ENCODE results near the gene STAU1. TPM values are rescaled to one million over a fixed set of nuclear protein-coding genes. Genes with fewer than 3 reads are reported as not detected.
"Not testable (repeated sequence)": the region's sequence is repeated elsewhere in the genome, so short reads cannot be mapped to it uniquely, and the experiment has no call there.

Gene STAU1
- total and polyA plus RNA-seq, 2 experiments from 2014 or later = 59.4 to 78.2 TPM

DNA sequence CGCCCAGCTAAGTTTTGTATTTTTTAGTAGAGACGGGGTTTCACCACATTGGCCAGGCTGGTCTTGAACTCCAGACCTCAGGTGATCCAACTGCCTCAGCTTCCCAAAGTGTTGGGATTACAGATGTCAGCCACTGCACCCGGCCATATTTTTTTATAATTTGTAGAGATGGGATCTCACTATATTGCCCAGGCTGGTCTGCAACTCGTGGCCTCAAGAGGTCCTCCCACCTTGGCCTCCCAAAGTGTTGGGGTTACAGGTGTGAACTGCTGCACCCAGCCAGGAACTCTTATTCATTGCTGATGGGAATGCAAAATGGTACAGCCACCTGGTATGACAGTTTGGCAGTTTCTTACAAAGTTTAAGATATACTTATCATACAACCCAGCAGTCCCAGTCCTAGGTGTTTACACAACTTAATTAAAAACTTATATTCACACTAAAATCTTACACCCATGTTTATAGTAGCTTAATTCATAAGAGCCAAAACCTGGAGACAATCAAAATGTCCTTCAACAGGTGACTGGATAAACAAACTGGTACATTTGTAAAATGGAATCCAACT is 11.7 kb upstream of the STAU1 start:
- no peaks in the 10 kb centered on the region for H3K27me3 ChIP-seq (replicated peaks; ENCODE audit: insufficient read depth)
- H3K4me2 ChIP-seq (ENCODE audit: unreplicated experiment) = no peak overlapping the region
- H2AFZ ChIP-seq = no peak overlapping the region
- in situ Hi-C loops (cut with MboI) = loop anchor here (10.0 kb wide), 1 partner anchor 65 kb away; no protein-coding TSS in a partner anchor
- H3K9ac ChIP-seq = no peak overlapping the region
- H3K9me2 ChIP-seq (ENCODE audit: insufficient read depth) = no peaks in the 10 kb centered on the region
- no peak overlapping the region for H3K27ac ChIP-seq
- 0 out of 2 replicates have a peak, but pooled peaks cover 2% of the 10 kb centered on the region for H3K4me1 ChIP-seq (ENCODE audit: insufficient read depth)
- H3F3A ChIP-seq (ENCODE audit: insufficient read depth) = no peaks in the 10 kb centered on the region
- TF ChIP-seq EZH2 (IDR thresholded peaks at IDR 0.05; ENCODE audit: insufficient read depth, poor library complexity, severe bottlenecking) (no peak), EZH2phosphoT487 (IDR thresholded peaks at IDR 0.05; ENCODE audit: insufficient read depth, low read depth) (no peak)
- no peaks in the 10 kb centered on the region for H3K79me2 ChIP-seq (ENCODE audit: insufficient read depth)
- 62 to 72% methylated on average over 4 of the region's 4 CpGs for WGBS, 2 experiments (ENCODE audit: low coverage in 1 of 2, low lambda C conversion rate in 2 of 2, missing lambda C conversion rate in 2 of 2)
- H4K20me1 ChIP-seq (ENCODE audit: insufficient read depth) = no peaks in the 10 kb centered on the region
- H3K9me3 ChIP-seq (ENCODE audit: low read depth) = no peaks in the 10 kb centered on the region
- H3K4me3 ChIP-seq = no peak overlapping the region
- no peaks in the 10 kb centered on the region for H3K36me3 ChIP-seq (ENCODE audit: low read depth)
- DNase-seq = no peak

DNA sequence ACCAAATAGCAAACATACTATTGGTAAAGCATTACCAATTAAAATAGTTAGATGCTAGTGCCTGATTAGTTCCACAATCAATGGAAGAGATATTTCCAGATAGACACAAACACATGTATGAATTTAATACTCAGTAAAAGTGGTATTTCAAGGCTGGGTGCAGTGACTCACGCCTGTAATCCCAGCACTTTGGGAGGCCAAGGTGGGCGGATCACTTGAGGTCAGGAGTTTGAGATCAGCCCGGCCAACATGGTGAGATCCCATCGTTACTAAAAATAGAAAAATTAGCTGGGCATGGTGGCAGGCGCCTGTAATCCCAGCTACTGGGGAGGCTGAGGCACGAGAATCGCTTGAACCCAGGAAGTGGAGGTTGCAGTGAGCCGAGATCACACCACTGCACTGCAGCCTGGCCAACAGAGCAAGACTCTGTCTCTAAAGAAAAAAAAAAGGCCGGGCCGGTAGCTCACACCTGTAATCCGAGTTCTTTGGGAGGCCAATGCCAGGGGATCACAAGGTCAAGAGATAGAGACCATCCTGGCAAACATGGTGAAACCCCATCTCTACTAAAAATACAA is 4.9 kb upstream of the STAU1 start:
- H3F3A ChIP-seq (ENCODE audit: insufficient read depth); H3K27ac ChIP-seq; H3K4me1 ChIP-seq (ENCODE audit: insufficient read depth); H3K4me3 ChIP-seq; H3K4me2 ChIP-seq (ENCODE audit: unreplicated experiment); H3K36me3 ChIP-seq (ENCODE audit: low read depth); DNase-seq; in situ Hi-C loops (cut with MboI); H3K9me3 ChIP-seq (ENCODE audit: low read depth); H2AFZ ChIP-seq; H3K9ac ChIP-seq; H3K79me2 ChIP-seq (ENCODE audit: insufficient read depth); H4K20me1 ChIP-seq (ENCODE audit: insufficient read depth); H3K9me2 ChIP-seq (ENCODE audit: insufficient read depth); H3K27me3 ChIP-seq (replicated peaks; ENCODE audit: insufficient read depth): not testable (repeated sequence)
- 75 to 78% methylated on average over 11 of the region's 11 CpGs for WGBS, 2 experiments (ENCODE audit: low coverage in 1 of 2, low lambda C conversion rate in 2 of 2, missing lambda C conversion rate in 2 of 2)

DNA sequence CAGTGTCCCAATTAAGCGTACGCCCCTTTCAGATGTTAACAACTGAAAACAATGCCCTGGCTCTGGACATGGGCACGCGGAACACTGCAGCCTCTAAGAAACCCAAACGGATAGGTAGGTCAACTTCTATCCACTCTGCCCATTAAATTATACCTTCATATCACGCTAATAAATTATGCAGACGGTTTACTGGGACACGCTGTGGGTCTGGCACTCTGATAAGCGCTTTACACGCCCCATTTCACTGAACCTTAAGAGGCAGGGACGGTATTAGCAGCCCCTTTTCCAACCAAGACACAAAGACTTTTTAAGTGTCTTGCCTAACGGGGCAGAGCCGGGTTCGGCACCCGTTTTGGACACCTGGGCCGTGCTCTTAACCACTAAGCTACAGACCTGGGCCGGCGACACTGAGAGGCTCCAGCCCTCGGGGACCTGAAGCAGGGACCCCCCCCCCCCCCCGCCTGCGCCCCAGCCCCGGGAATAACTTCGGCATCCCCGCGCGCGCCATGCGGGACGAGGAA is 744 bp downstream of the STAU1 start:
- peak overlapping the region; percentile 74 for H3K4me3 ChIP-seq
- no peaks in the 10 kb centered on the region for H3K36me3 ChIP-seq (ENCODE audit: low read depth)
- peak overlapping the region; percentile 68 for H3K27ac ChIP-seq
- in situ Hi-C loops (cut with MboI) = no loop called here
- H3F3A ChIP-seq (ENCODE audit: insufficient read depth) = peaks cover 18% of the 10 kb centered on the region; the same call in 1 of the 2 replicates
- no peak for DNase-seq
- no peaks in the 10 kb centered on the region for H3K27me3 ChIP-seq (replicated peaks; ENCODE audit: insufficient read depth)
- no peaks in the 10 kb centered on the region; the same call in 1 of the 2 replicates for H4K20me1 ChIP-seq (ENCODE audit: insufficient read depth)
- 1 to 2% methylated on average over 26 to 29 of the region's 29 CpGs for WGBS, 2 experiments (ENCODE audit: low coverage in 1 of 2, low lambda C conversion rate in 2 of 2, missing lambda C conversion rate in 2 of 2)
- H3K9me3 ChIP-seq (ENCODE audit: low read depth) = no peaks in the 10 kb centered on the region
- peak overlapping the region; percentile 62 for H2AFZ ChIP-seq
- H3K9ac ChIP-seq = peak overlapping the region; percentile 78
- H3K79me2 ChIP-seq (ENCODE audit: insufficient read depth) = peaks cover 53% of the 10 kb centered on the region
- no peaks in the 10 kb centered on the region for H3K9me2 ChIP-seq (ENCODE audit: insufficient read depth)
- H3K4me1 ChIP-seq (ENCODE audit: insufficient read depth) = 0 out of 2 replicates have a peak, but pooled peaks cover 7% of the 10 kb centered on the region
- no peak for TF ChIP-seq EZH2phosphoT487 (IDR thresholded peaks at IDR 0.05; ENCODE audit: insufficient read depth, low read depth)
- no peak for TF ChIP-seq EZH2 (IDR thresholded peaks at IDR 0.05; ENCODE audit: insufficient read depth, poor library complexity, severe bottlenecking)
- H3K4me2 ChIP-seq (ENCODE audit: unreplicated experiment) = peak overlapping the region; percentile 86

DNA sequence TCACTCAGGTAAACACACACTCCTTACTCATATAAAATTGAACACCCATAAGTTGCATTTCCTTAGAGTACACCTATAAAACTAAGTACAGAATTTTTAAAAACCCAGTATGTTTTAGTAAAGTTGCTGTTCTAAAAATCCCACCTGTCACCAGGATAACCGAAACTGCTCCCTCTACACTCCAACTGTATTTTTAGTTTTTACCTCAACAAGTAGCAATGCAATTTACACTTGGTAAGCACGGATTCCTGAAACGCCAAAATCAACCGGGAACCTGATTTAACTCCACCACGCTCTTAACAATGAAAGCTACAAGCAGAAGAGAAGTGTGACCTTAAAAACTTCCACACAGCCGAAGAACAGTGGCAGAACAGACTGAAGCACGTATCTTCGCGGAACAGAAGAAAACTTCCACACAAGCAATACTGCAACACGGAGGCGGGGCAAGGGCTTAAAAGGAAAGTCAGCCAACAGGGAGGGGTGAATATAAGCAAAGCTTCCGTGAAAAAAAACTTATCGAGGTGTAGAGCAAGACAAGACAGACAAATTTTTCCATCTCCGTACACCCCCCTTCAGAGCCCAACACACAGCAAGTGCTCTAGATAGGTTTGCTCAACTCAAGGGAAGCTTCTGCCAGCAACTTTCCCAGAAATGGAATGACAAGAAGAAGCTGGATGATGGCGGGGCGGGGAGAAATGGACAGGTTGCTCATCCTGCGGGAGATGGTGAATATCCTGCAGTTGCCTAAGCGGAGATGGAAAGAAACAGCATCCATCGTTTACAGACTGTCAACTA is 1.4 kb downstream of the STAU1 start:
- H3K36me3 ChIP-seq (ENCODE audit: low read depth) = no peaks in the 10 kb centered on the region
- peak overlapping the region; percentile 68 for H3K27ac ChIP-seq
- 3 to 5% methylated on average over 19 of the region's 19 CpGs for WGBS, 2 experiments (ENCODE audit: low coverage in 1 of 2, low lambda C conversion rate in 2 of 2, missing lambda C conversion rate in 2 of 2)
- peak overlapping the region; percentile 62 for H2AFZ ChIP-seq
- H3K4me1 ChIP-seq (ENCODE audit: insufficient read depth) = 0 out of 2 replicates have a peak, but pooled peaks cover 7% of the 10 kb centered on the region
- in situ Hi-C loops (cut with MboI) = no loop called here
- H3K9me2 ChIP-seq (ENCODE audit: insufficient read depth) = no peaks in the 10 kb centered on the region
- H3K4me3 ChIP-seq = peak overlapping the region; percentile 74
- no peaks in the 10 kb centered on the region for H3K27me3 ChIP-seq (replicated peaks; ENCODE audit: insufficient read depth)
- no peaks in the 10 kb centered on the region; the same call in 1 of the 2 replicates for H4K20me1 ChIP-seq (ENCODE audit: insufficient read depth)
- H3K9ac ChIP-seq = peak overlapping the region; percentile 78
- peaks cover 18% of the 10 kb centered on the region; the same call in 1 of the 2 replicates for H3F3A ChIP-seq (ENCODE audit: insufficient read depth)
- no peaks in the 10 kb centered on the region for H3K9me3 ChIP-seq (ENCODE audit: low read depth)
- no peak for TF ChIP-seq EZH2phosphoT487 (IDR thresholded peaks at IDR 0.05; ENCODE audit: insufficient read depth, low read depth)
- TF ChIP-seq EZH2 (IDR thresholded peaks at IDR 0.05; ENCODE audit: insufficient read depth, poor library complexity, severe bottlenecking) = no peak
- DNase-seq = peak; percentile 84
- peaks cover 60% of the 10 kb centered on the region for H3K79me2 ChIP-seq (ENCODE audit: insufficient read depth)
- H3K4me2 ChIP-seq (ENCODE audit: unreplicated experiment) = peak overlapping the region; percentile 86

Data from GM23248 (cell line).